Middle frontal gyrus (tissue), 1 donor: ENCODE results near the gene R3HDM4.
"Not testable (repeated sequence)": the region's sequence is repeated elsewhere in the genome, so short reads cannot be mapped to it uniquely, and the experiment has no call there.

Source experiments
- DNase-seq: peaks from one replicate; pipeline ENCODE4 v3.0.0-alpha.2; 2015; ENCODE audit warnings: low spot score; ENCODE audit errors: extremely low spot score

Gene R3HDM4

GRCh38 chr19:896434-896833, 16.6 kb downstream of the R3HDM4 start:
- no peak for DNase-seq

- peak; percentile 87 for DNase-seq
Observed at GRCh38 chr19:892894-893689, 19.9 kb downstream of the R3HDM4 start, which contains the start of the genes MED16 and RNU6-9. MED16 (minus strand) TSS chr19:893187; CDS start chr19:891131, 2,056 bp downstream. RNU6-9 (plus strand) TSS chr19:893484.

- DNase-seq: no peak
Observed at GRCh38 chr19:892243-892893, 20.7 kb downstream of the R3HDM4 start.

GRCh38 chr19:891421-892200, 21.4 kb downstream of the R3HDM4 start:
- not testable (repeated sequence) for DNase-seq

- no peak for DNase-seq
Observed at GRCh38 chr19:890831-891230, 22.2 kb downstream of the R3HDM4 start.

DNA sequence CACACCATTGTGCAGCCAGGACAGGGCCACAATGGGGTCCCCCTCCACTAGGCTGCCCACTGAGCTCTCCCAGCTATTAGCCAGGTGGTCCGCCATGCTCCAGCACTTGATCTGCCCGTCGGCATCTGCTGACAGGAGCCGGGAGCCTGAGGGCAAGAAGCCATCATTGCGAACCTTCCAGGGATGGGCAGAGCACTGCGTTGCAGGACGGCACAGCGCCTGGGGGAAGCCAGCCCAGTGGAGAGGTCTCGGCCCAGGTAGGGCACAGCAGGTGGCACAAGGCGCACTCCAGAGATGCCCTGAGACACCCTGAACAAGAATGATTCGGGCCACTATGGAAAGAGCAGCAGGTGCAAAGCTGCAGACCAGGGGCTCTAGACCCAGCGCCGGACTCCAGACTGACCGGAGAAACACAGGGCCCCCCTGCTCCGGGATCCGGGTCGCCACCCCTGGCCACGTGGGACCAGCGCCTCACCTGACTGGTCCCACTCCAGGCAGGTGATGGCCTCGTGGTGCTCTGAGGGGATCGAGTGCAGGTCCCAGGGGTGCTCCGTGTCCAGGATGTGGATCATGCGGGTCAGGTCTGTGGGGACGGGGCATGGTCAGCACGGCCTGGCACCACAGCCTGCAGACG, 23.2 kb downstream of the R3HDM4 start:
- no peak for DNase-seq

DNA sequence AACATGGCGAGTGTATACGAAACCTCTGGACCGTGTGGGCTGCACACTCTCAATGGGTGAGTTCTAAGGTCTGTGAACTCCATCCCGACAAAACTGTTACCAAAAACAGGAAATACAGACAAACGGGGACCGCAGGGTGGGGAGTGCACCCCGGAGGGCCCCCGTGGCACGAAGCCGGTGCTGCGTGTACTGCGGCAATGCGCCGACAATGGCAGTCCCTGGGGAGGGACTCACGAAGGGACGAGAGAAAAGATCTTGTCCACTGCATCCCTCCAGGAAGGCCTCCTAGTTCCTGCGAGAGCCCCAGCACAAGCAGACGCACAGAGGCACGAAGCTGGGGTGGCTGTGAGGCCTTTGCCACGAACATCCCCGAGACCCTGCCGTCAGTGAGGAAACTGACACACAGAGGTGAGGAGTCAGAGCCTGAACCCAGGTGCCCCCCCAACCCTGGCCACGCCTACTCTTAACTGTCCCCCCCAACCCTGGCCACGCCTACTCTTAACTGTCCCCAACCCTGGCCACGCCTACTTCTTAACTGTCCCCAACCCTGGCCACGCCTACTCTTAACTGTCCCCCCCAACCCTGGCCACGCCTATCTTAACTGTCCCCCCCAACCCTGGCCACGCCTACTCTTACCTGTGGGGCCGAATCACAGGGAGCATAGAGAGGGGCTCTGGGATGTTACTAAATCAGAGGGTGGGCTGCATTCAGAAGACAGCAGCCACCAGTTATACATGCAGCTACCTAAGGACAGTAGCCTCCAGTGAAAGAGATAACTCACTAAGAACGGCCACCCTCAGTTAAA, 24.2 kb downstream of the R3HDM4 start:
- DNase-seq: no peak

DNA sequence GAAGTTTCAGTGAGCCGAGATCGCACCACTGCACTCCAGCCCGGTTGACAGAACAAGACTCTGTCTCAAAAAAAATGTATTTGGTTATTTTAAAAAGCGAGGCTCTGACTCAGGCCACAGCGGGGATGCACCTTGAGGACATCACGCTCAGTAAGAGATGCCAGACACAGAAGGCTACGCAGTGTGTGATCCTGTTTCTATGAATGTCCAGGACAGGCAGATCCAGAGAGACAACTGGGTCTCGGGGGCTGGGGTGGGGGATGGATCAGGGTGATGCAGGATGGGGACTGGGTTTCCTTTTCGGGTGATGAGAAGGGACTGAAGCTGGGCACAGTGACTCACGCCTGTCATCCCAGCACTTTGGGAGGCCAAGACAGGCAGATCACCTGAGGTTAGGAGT, 25.4 kb downstream of the R3HDM4 start:
- no peak for DNase-seq

- DNase-seq: no peak
Observed at GRCh38 chr19:887072-887471, 25.9 kb downstream of the R3HDM4 start.

DNA sequence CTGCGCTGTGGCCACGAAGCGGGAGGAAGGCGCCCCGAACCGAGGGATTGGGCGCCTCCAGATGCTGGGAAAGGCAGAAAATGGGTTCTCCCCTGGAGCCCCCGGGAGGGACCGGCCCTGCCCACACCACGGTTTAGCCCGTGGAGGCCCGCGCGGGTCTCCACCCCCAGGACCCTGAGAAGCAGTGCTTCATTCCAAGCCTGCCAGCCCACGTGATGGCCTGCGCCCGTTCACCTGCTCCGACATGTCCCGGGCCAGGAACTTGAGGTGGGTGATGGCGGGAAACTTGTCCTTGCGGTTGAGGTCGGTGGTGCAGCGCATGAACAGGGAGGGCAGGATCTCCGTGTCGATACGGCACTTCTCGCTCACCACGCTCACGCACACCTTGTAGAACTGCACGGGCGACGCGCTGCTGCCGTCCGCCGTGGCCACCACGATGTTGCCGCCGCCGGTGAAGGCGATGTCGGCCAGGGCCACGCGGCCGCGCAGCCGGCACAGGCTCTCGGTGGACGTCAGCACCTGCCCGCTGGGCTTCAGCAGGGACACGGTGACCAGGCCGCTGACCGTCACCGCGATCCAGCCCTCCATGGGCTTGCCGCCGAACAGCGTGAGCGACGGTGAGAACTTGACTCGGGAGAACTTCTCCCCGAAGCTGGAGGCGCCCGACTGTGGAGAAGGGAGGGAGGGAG, 27.3 kb downstream of the R3HDM4 start:
- no peak for DNase-seq

DNA sequence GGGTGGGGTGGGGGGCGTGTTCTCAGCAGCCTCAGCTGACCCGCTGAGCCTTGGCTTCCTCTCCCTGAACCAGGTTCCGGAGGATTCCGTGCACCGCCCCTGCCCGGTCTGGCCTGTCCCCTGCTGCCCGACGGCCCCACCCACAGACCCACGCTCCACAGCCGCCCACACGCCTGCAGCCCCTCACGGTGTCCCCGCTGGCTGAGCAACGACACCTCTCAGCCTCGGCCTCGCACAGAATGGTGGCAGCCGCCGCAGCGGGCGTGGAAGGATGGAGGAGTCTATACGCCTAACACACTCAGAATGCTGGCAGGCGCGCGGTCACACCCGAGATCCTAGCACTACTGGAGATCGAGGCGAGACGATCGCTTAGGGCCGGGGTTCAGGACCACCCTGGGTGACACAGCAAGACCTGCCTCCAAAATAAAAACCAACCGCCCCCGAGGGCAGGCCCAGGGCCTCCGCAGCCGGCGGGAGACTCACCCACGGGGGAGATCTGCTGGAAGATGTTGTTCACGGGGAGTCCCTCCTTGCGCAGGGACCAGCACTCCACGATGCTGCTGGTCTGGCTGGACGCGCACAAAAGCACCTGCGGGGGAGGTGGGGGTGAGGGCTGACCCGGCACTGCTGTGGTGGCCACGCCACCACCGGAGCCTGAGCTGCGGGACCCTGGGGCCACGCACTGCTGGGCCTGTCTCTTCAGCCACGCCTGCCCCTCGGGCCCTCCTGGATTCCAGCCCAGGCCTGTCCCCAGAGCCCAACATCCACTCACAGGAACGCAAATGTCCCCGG, 28.4 kb downstream of the R3HDM4 start:
- no peak for DNase-seq

- DNase-seq: no peak
Observed at GRCh38 chr19:883661-884211, 29.3 kb downstream of the R3HDM4 start.

DNA sequence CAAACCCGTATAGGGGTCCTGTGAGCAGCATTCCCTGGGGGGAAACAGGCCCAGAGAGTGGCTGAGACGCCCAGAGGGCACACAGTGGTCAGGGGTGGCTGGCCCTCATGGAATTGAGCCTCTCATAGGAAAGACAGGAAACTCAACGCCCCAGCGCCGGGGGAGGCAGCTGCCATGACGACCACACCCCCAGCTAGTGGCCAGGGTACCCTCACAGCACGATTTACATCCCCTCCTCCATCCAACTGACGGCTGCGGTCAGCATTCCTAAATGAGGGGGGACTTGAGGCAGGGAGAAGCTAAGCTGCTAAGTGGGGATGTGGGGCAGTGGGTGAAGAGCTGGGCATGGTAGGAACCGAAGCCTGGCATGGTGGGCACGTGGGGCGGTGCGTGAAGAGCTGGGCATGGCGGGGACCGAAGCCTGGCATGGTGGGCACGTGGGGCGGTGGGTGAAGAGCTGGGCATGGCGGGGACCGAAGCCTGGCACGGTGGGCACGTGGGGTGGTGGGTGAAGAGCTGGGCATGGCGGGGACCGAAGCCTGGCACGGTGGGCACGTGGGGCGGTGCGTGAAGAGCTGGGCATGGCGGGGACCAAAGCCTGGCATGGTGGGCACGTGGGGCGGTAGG, 30.0 kb downstream of the R3HDM4 start:
- no peak for DNase-seq

DNA sequence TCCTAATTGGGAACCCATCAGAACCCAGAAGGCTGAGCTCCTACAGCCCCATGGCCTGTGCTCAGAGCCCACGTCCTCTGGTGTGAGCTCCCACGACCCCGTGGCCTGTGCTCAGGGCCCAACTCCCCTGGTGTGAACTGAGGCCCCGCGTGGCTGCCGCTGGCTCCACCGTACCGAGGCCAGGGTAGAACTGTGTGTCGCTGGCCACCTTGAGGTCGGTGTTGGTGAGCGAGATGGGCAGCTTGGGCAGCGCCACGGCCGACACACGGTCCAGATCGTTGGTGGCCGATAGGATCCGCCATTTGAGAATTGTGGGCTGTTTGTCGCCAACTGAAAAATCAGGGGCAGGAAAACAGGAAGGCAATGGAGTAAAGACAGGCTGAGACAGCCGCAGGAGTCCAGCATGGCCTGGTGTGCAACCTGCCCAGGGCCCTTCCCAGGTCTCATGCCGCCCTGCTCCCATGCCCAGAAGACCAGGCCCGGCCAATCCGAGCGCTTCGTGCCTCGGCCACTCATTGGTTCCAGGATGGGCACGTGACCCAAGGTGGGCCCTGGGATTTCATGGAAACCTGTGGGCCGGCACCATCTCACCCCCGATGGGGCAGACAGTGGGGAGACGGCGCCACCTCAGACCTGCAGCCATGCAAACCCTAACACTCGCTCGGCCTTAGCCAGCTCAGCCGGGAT, 31.5 kb downstream of the R3HDM4 start:
- no peak for DNase-seq

DNA sequence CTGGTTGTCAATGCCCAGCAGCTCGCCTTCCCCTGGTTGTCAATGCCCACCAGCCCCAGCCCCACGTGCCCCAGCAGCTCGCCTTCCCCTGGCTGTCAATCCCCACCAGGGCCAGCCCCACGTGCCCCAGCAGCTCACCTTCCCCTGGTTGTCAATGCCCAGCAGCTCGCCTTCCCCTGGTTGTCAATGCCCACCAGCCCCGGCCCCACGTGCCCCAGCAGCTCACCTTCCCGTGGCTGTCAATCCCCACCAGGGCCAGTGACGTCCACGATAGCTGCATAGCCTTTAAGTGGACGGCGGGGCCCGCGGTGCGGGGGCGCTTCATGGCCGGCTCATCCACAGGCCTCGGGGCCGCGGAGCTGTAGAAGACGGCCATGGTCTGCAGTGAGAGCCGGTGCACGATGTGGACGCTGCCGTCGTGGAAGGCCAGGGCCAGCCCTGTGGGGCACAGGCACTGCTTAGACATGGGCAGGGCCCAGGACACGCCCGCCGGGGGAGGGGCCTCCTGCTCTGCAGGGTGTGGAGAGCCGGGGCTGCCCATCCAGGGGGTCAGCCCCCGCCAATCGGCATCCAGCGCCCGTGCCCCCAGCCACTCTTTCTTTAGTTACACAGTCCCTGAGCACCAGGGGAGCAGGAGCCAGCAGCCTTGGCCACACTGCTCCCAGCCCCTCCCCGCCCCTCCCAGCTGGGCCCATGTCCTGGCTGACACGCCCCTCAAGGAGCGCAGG, 33.1 kb downstream of the R3HDM4 start:
- DNase-seq: no peak

DNA sequence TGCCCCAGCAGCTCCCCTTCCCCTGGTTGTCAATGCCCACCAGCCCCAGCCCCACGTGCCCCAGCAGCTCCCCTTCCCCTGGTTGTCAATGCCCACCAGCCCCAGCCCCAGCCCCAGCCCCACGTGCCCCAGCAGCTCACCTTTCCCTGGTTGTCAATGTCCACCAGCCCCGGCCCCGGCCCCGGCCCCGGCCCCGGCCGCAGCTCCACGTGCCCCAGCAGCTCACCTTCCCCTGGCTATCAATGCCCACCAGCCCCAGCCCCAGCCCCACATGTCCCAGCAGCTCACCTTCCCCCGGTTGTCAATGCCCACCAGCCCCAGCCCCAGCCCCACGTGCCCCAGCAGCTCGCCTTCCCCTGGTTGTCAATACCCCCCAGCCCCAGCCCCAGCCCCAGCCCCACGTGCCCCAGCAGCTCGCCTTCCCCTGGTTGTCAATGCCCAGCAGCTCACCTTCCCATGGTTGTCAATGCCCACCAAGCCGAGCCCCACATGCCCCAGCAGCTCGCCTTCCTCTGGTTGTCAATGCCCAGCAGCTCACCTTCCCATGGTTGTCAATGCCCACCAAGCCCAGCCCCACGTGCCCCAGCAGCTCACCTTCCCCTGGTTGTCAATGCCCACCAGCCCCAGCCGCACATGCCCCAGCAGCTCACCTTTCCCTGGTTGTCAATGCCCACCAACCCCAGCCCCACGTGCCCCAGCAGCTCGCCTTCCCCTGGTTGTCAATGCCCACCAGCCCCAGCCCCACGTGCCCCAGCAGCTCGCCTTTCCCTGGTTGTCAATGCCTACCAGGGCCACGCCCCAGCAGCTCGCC, 34.1 kb downstream of the R3HDM4 start:
- DNase-seq: not testable (repeated sequence)
